Panc1 (cell line): Measurements from ENCODE around the gene HERC3. TPM values are rescaled to one million over a fixed set of nuclear protein-coding genes. Genes with fewer than 3 reads are reported as not detected.

Source experiments
- ATAC-seq: fragments of 200-7000 bp; cut with Tn5 transposase; 2 replicates; pipeline ENCODE4 v1.9.1; 2020; ENCODE audit warnings: mild to moderate bottlenecking, moderate library complexity
- BruUV-seq: library from RNA; stranded (reverse); fragments of 400-500 nt; replicated peaks from 2 replicates; lab custom pipeline; 2021; lab: Mats Ljungman, UMichigan
- CTCF ChIA-PET: fragments of 300-600 bp; sonication (Branson Sonifier 250); formaldehyde crosslinking; loops from one replicate; lab custom pipeline; 2022; ENCODE audit warnings: antibody characterized with exemption; lab: Charles Lee
- POLR2A ChIA-PET: fragments of 300-600 bp; sonication (Branson Sonifier 250); formaldehyde crosslinking; loops from one replicate; lab custom pipeline; 2022; ENCODE audit warnings: antibody characterized with exemption; lab: Charles Lee
- DNase-seq: peaks from one replicate; pipeline ENCODE4 v3.0.0-alpha.2; 2010; ENCODE audit warnings: low read depth, low spot score
- H3K27ac ChIP-seq: 2 replicates; pipeline ENCODE4 v1.5.1; 2011; ENCODE audit warnings: mild to moderate bottlenecking, low read length, inconsistent platforms
- H3K27me3 ChIP-seq: fragments of 200-500 bp; sonication (Bioruptor generic); 2 replicates; pipeline ENCODE4 v1.6.0; 2014; ENCODE audit warnings: low read length, inconsistent platforms; ENCODE audit not compliant: control insufficient read depth, insufficient read depth
- H3K36me3 ChIP-seq: fragments of 200-500 bp; sonication (Bioruptor generic); 2 replicates; pipeline ENCODE4 v1.5.1; 2014; ENCODE audit warnings: inconsistent platforms, mild to moderate bottlenecking, low read length, moderate library complexity; ENCODE audit not compliant: control insufficient read depth, insufficient read depth
- H3K4me1 ChIP-seq: 2 replicates; pipeline ENCODE4 v1.5.1; 2011; ENCODE audit warnings: inconsistent platforms, mild to moderate bottlenecking, low read length, moderate library complexity; ENCODE audit not compliant: control insufficient read depth, insufficient read depth
- H3K4me3 ChIP-seq, 2 experiments: 2 replicates each; pipeline ENCODE4 v1.5.1; 2011 to 2012; ENCODE audit warnings: low read depth in 2 of 2, low read length in 2 of 2, mild to moderate bottlenecking in 2 of 2, inconsistent platforms in 1 of 2, moderate library complexity in 1 of 2
- H3K9me3 ChIP-seq: fragments of 200-500 bp; sonication (Bioruptor generic); 2 replicates; pipeline ENCODE4 v1.5.1; 2014; ENCODE audit warnings: low read depth, mild to moderate bottlenecking, inconsistent platforms, low read length, moderate library complexity; ENCODE audit not compliant: control insufficient read depth, insufficient read depth
- POLR2AphosphoS5 ChIP-seq: IDR thresholded peaks from 2 replicates; pipeline ENCODE4 v1.6.1; 2012; ENCODE audit warnings: mild to moderate bottlenecking, low read depth, low read length, moderate library complexity
- REST ChIP-seq, 2 experiments: IDR thresholded peaks; 2 replicates each; pipeline ENCODE4 v1.6.1; 2011 to 2012; ENCODE audit warnings: low read depth in 2 of 2, control low read depth in 1 of 2, low read length in 1 of 2, mild to moderate bottlenecking in 1 of 2, moderate library complexity in 1 of 2; ENCODE audit not compliant: insufficient read depth in 1 of 2
- SIN3A ChIP-seq: IDR thresholded peaks from 2 replicates; pipeline ENCODE4 v1.6.1; 2012; ENCODE audit warnings: low read depth, mild to moderate bottlenecking, low read length, moderate library complexity, borderline replicate concordance; ENCODE audit not compliant: insufficient read depth
- TCF7L2 ChIP-seq: IDR thresholded peaks from 2 replicates; pipeline ENCODE4 v1.6.1; 2011; ENCODE audit warnings: mild to moderate bottlenecking, low read depth, low read length, inconsistent platforms
- in situ Hi-C: cut with HindIII; loops from 2 replicates; pipeline ENCODE4 v1.10.0; 2016; ENCODE audit warnings: low sequenced_read_pairs, low pct_unique_long_range_greater_than_20kb
- intact Hi-C: fragments of 100-400 bp; cut with micrococcal nuclease; formaldehyde crosslinking; loops from one replicate; pipeline ENCODE4 v1.10.0; 2022; ENCODE audit not compliant: unreplicated experiment
- total RNA-seq: library from RNA; stranded (reverse); gene quantifications from one replicate; pipeline ENCODE4 v1.2.1, GENCODE V29; 2021; ENCODE audit not compliant: unreplicated experiment
- TF ChIP-seq, protein P1 (sequence below): fragments of 450-650 bp; IDR thresholded peaks from 2 replicates; pipeline ENCODE4 v1.5.1; 2017; ENCODE audit warnings: mild to moderate bottlenecking

Gene HERC3
- total RNA-seq, 1 experiment from 2014 or later, result 1.1 TPM

GRCh38 chr4:88653371-88653946 is 61.2 kb downstream of the HERC3 start:
- ChIA-PET CTCF (no interaction called here), POLR2A (no interaction called here)
- BruUV-seq, result no TSS peak
- TF ChIP-seq TCF7L2 (no peak), POLR2AphosphoS5 (no peak), SIN3A (no peak), REST (IDR thresholded peaks at IDR 0.05; ENCODE audit: insufficient read depth in 1 of 2, low read depth in 2 of 2, low read length in 1 of 2) (no peak)
- TF ChIP-seq, protein P1, sequence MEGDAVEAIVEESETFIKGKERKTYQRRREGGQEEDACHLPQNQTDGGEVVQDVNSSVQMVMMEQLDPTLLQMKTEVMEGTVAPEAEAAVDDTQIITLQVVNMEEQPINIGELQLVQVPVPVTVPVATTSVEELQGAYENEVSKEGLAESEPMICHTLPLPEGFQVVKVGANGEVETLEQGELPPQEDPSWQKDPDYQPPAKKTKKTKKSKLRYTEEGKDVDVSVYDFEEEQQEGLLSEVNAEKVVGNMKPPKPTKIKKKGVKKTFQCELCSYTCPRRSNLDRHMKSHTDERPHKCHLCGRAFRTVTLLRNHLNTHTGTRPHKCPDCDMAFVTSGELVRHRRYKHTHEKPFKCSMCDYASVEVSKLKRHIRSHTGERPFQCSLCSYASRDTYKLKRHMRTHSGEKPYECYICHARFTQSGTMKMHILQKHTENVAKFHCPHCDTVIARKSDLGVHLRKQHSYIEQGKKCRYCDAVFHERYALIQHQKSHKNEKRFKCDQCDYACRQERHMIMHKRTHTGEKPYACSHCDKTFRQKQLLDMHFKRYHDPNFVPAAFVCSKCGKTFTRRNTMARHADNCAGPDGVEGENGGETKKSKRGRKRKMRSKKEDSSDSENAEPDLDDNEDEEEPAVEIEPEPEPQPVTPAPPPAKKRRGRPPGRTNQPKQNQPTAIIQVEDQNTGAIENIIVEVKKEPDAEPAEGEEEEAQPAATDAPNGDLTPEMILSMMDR, result no peak
- DNase-seq (no peak), ATAC-seq (no peak)
- Histone ChIP-seq H3K27me3 (no peaks in the 10 kb centered on the region), H3K4me3 (no peak overlapping the region), H3K27ac (no peak overlapping the region), H3K36me3 (no peaks in the 10 kb centered on the region), H3K4me1 (no peaks in the 10 kb centered on the region), H3K9me3 (no peaks in the 10 kb centered on the region)
- in situ Hi-C loops, result no loop called here
- intact Hi-C loops, result no loop called here

DNA sequence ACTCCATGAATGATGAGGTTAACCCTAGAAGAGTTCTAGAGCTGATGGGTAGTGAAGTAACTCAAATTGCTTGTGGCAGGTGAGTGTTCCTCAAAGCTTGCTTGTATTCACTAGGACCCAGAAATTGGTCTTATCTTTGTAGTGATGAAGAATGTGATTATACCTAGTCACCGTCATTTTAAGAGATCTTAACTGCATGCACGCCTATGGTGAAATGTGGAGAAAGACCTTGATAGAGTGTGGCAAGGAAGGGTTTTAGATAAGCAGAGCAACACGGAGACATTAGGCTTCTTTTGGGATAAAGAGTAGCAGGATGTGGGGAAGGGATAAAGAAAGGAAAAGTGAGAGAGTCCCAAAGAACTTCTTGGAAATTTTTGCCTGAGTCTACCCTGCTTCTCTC is 62.9 kb downstream of the HERC3 start:
- TF ChIP-seq POLR2AphosphoS5 (no peak), SIN3A (no peak), TCF7L2 (no peak), REST (IDR thresholded peaks at IDR 0.05; ENCODE audit: insufficient read depth in 1 of 2, low read depth in 2 of 2, low read length in 1 of 2) (no peak)
- TF ChIP-seq, protein P1, result no peak
- no peak for ATAC-seq
- no peaks in the 10 kb centered on the region for H3K4me1 ChIP-seq
- BruUV-seq, result no TSS peak
- H3K27me3 ChIP-seq, result no peaks in the 10 kb centered on the region
- intact Hi-C loops (no loop called here), in situ Hi-C loops (no loop called here)
- CTCF ChIA-PET, result no interaction called here
- POLR2A ChIA-PET, result no interaction called here
- no peak overlapping the region for H3K27ac ChIP-seq
- H3K9me3 ChIP-seq, result no peaks in the 10 kb centered on the region
- no peak for DNase-seq
- H3K36me3 ChIP-seq, result no peaks in the 10 kb centered on the region
- H3K4me3 ChIP-seq, result no peak overlapping the region
